Prostate gland (tissue), 2 donors: ENCODE data around the gene FAM53B. TPM values are rescaled to one million over a fixed set of nuclear protein-coding genes. Genes with fewer than 3 reads are reported as not detected.

ENCODE experiments used
- DNase-seq: peaks from one replicate; pipeline ENCODE4 v3.0.0-alpha.2; 2019; ENCODE audit warnings: low spot score
- H3K27ac ChIP-seq, 2 donors: fragments of 200-600 bp; sonication (generic); 2 replicates each; pipeline ENCODE4 v1.5.1; 2017 to 2019
- H3K27me3 ChIP-seq: fragments of 200-600 bp; sonication (generic); replicated peaks from 2 replicates; pipeline ENCODE4 v1.5.1; 2019; ENCODE audit not compliant: insufficient read depth
- H3K36me3 ChIP-seq, 2 donors: fragments of 200-600 bp; sonication (generic); 1 replicate in 1 of 2; 2 replicates in 1 of 2; pipeline versions ENCODE4 v1.5.1 to v1.8.1; 2017 to 2019
- H3K4me1 ChIP-seq: fragments of 200-600 bp; sonication (generic); replicated peaks from 2 replicates; pipeline ENCODE4 v1.5.1; 2019
- H3K4me3 ChIP-seq, 2 donors: fragments of 200-600 bp; sonication (generic); 2 replicates each; pipeline ENCODE4 v1.5.1; 2017 to 2019
- H3K9me3 ChIP-seq: fragments of 200-600 bp; sonication (generic); 2 replicates; pipeline ENCODE4 v1.5.1; 2017
- CTCF ChIP-seq, 4 experiments: fragments of 200-600 bp in 2 of 4; fragments of 450-650 bp in 2 of 4; sonication (generic) in 2 of 4; IDR thresholded peaks; 1 replicate in 3 of 4; 2 replicates in 1 of 4; pipeline ENCODE4 v1.5.1; 2016 to 2019; ENCODE audit warnings: antibody characterized with exemption in 4 of 4, mild to moderate bottlenecking in 2 of 4, moderate library complexity in 2 of 4
- POLR2A ChIP-seq: fragments of 450-650 bp; IDR thresholded peaks from one replicate; pipeline ENCODE4 v1.6.1; 2016; ENCODE audit warnings: antibody characterized with exemption, mild to moderate bottlenecking
- POLR2AphosphoS5 ChIP-seq: sonication (generic); formaldehyde crosslinking; IDR thresholded peaks from one replicate; pipeline ENCODE4 v1.6.1; 2017; ENCODE audit warnings: antibody characterized with exemption
- WGBS: methylation state at CpG from one replicate; pipeline ENCODE4 v1.1.5; 2018; 5-methylcytosine and 5-hydroxymethylcytosine counted together
- intact Hi-C: fragments of 100-400 bp; cut with DNase I; formaldehyde crosslinking; loops from one replicate; pipeline ENCODE4 v1.14.2; 2022
- total RNA-seq, 2 donors: library from RNA; depleted of rRNA; stranded (reverse); fragments of >200 nt; gene quantifications; one replicate each; pipeline ENCODE4 v1.1.0, GENCODE V29; 2016

The FAM53B gene
- total RNA-seq, 2 donors from 2014 or later: 28.9 to 101 TPM

- intact Hi-C loops: no loop called here
- Histone ChIP-seq H3K4me3 (no peak overlapping the region), H3K9me3 (no peaks in the 10 kb centered on the region), H3K27ac (no peak overlapping the region), H3K36me3 (no peaks in the 10 kb centered on the region), H3K27me3 (no peaks in the 10 kb centered on the region), H3K4me1 (no peaks in the 10 kb centered on the region)
- 96% methylated on average over 9 of the region's 9 CpGs for WGBS
- no peak for DNase-seq
- TF ChIP-seq POLR2A: no peak
- TF ChIP-seq POLR2AphosphoS5: no peak
- no peak for TF ChIP-seq CTCF (IDR thresholded peaks at IDR 0.05)
Measured at GRCh38 chr10:124595143-124595883, 148.9 kb downstream of the FAM53B start.

- WGBS: 85% methylated on average over 6 of the region's 6 CpGs
- peaks cover 6% of the 10 kb centered on the region for H3K4me1 ChIP-seq
- intact Hi-C loops: no loop called here
- H3K9me3 ChIP-seq: no peaks in the 10 kb centered on the region
- TF ChIP-seq POLR2A (no peak), POLR2AphosphoS5 (no peak)
- H3K4me3 ChIP-seq: no peak overlapping the region
- no peaks in the 10 kb centered on the region for H3K27me3 ChIP-seq
- no peaks in the 10 kb centered on the region for H3K36me3 ChIP-seq
- DNase-seq: no peak
- no peak overlapping the region for H3K27ac ChIP-seq
Measured at GRCh38 chr10:124594240-124594639, 149.9 kb downstream of the FAM53B start.

GRCh38 chr10:124593431-124593985 lies 150.7 kb downstream of the FAM53B start:
- intact Hi-C loops: no loop called here
- no peaks in the 10 kb centered on the region for H3K9me3 ChIP-seq
- TF ChIP-seq POLR2A (no peak), CTCF (IDR thresholded peaks at IDR 0.05) (no peak), POLR2AphosphoS5 (no peak)
- peaks cover 12% of the 10 kb centered on the region for H3K4me1 ChIP-seq
- H3K27ac ChIP-seq: no peak overlapping the region
- no peak overlapping the region for H3K4me3 ChIP-seq
- WGBS: 94% methylated on average over 17 of the region's 17 CpGs
- H3K27me3 ChIP-seq: no peaks in the 10 kb centered on the region
- DNase-seq: no peak
- no peaks in the 10 kb centered on the region for H3K36me3 ChIP-seq

GRCh38 chr10:124592736-124593430 lies 151.3 kb downstream of the FAM53B start:
- Histone ChIP-seq H3K4me1 (peaks cover 14% of the 10 kb centered on the region), H3K27me3 (no peaks in the 10 kb centered on the region), H3K36me3 (no peaks in the 10 kb centered on the region), H3K27ac (no peak overlapping the region), H3K4me3 (no peak overlapping the region), H3K9me3 (no peaks in the 10 kb centered on the region)
- no peak for DNase-seq
- TF ChIP-seq POLR2A (no peak), CTCF (IDR thresholded peaks at IDR 0.05) (no peak), POLR2AphosphoS5 (no peak)
- WGBS: 90% methylated on average over 26 of the region's 26 CpGs
- intact Hi-C loops: no loop called here

- Histone ChIP-seq H3K27ac (no peak overlapping the region), H3K27me3 (no peaks in the 10 kb centered on the region), H3K4me1 (peaks cover 14% of the 10 kb centered on the region), H3K9me3 (no peaks in the 10 kb centered on the region), H3K4me3 (no peak overlapping the region), H3K36me3 (no peaks in the 10 kb centered on the region)
- 92% methylated on average over 7 of the region's 7 CpGs for WGBS
- TF ChIP-seq POLR2AphosphoS5 (no peak), POLR2A (no peak), CTCF (IDR thresholded peaks at IDR 0.05) (no peak)
- DNase-seq: no peak
- intact Hi-C loops: no loop called here
Measured at GRCh38 chr10:124592101-124592500, 152.1 kb downstream of the FAM53B start.
